HL-60/S4 treated with retinoic acid at 250 ng/mL for 4 days and 3 days (cell line): ENCODE measurements around the gene CENPP.
"Not testable (repeated sequence)": the region's sequence is repeated elsewhere in the genome, so short reads cannot be mapped to it uniquely, and the experiment has no call there.

Experiments
- in situ Hi-C: fragments of 300-500 bp; cut with MboI; formaldehyde crosslinking; loops from 2 replicates; pipeline ENCODE4 v1.7.0; 2022; ENCODE audit warnings: low sequenced_read_pairs

Gene CENPP

DNA sequence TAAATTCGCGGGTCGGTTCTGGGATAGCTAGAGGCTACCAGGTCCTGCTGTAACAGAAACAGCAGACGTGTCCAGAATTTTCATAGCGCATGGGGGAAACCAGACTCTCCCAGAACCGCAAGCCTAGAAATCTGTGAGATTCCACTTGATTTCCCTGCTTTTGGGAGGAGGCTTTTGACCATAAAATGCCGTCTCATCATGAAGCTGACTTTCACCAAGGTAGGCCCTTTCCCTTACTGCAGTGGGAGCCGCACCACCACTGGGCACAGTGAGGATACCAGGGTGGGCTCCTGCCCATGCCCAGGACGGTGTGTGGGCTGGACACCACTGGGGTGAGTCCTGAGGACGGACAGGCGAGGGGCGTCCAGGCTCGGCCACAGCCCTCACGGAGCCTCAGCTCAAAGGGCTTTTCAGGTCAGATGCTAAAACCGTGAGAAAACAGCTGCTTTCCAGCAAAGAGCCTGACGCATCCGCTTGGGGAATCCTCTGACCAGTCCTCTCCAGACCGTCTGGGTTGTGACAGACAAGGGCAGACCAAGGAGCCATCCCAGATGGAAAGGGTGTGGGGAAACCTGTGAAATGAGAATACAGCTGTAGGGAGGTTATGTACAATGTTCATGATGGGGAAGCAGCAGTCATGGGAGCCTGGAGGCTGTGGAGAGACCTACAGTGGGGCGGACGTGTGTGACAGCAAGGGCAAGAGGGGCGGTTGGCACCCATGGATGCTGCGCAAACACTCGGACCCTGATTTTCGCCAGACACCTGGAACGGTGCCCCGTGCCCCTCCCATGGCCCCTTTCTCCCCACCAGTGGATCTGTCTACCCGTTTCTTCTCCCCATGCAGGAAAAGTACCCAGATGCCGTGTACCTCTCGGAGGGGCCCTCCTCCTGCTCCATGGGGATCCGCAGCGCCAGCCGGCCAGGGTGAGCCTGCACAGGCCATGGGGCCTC, 285.0 kb downstream of the CENPP start:
- in situ Hi-C loops: no loop called here

- in situ Hi-C loops: no loop called here
Observed at GRCh38 chr9:92611621-92612285, 286.0 kb downstream of the CENPP start.

GRCh38 chr9:92612292-92612691, 286.5 kb downstream of the CENPP start:
- in situ Hi-C loops: no loop called here

DNA sequence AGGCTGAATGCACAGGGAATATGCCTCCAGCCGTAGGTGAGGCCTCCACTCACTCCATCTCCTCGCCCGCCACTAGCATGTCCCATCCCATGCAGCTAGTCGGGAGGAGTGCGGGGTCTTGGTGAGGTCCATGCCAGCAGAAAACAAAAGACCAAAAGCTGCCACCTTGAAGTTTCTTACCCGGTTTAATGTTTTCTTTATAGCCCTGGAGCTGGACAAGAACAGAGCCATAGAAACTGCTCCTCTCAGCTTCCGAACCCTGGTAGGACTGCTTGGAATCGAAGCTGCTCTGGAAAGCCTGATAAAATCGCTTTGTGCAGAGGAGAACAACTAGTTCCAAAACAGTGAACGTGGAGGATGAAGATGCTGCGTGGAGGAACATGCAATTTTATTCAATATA, 287.1 kb downstream of the CENPP start:
- in situ Hi-C loops: no loop called here

- in situ Hi-C loops: no loop called here
Observed at GRCh38 chr9:92613268-92614122, 287.7 kb downstream of the CENPP start.

DNA sequence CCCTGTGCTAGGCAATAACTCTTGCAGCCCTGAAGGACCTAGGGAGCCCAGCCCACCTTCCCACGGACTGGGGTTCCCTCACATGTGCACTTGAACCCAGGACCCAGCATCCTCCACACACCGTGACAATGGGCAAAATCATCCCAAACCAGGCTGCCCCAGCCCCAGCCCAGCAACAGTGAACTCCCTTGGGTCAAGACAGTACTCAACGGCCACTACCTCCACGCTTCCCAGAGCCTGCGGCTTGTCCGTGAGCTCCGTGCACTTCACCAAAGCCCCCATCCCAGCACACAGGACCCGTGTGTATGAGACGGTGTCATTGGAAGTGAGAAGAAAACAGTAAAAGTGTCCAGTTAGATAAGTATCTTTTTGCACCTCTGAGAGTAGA, 288.4 kb downstream of the CENPP start:
- in situ Hi-C loops: no loop called here

DNA sequence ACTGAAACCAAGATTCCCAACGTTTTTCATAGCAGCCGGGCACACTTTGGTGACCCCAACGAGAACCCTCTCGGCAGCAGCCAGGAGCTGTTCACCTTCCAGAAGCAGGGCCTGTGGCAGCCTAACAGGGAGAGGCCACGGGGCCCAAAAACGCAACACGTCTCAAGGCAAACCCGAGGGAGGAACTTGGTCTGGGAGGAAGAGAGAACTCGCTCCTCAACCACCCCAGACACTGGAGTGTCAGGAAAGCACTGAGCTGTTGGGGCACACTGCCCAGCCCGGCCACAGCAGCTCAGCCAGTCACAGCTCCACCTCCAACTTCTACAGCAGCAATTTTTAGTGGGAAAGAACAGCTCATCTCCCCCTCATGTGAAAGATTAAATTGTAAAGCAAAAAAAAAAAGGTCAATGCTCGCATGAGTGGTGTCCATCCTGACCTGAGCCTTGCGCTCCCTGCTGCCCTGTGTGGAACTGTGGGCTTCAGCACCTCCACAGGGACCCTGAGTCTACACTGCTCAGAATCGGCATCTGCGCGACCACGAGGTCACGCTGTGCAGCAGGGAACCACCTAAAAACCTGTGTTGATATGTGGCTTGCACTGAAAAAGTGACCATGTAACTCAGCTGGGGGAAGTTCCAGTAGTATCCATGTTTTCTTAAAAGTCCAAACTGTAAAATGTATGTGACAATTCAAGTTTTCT, 289.2 kb downstream of the CENPP start:
- in situ Hi-C loops: no loop called here

GRCh38 chr9:92615790-92616189, 290.0 kb downstream of the CENPP start:
- in situ Hi-C loops: no loop called here

DNA sequence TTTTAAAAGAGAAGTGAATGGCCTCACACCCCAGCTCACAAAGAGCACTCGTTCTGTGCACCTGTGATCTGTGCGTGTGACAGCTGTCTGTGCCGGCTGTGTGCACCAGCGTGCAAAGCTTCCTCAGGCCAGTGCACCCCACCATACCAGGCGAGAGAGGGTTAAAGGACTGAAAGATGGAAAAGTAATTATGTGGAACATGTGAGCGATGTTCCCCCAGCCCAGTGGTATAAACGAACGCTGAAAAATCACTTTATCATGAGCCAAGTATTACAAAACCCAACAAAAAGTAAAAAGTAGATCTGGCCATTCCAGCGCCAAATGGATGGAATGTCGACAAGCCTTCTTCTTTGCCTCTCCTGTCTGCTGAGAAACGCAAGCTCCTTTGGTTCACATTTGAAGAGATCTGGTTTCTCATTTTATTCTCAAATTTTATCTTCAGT, 290.5 kb downstream of the CENPP start:
- in situ Hi-C loops: no loop called here

DNA sequence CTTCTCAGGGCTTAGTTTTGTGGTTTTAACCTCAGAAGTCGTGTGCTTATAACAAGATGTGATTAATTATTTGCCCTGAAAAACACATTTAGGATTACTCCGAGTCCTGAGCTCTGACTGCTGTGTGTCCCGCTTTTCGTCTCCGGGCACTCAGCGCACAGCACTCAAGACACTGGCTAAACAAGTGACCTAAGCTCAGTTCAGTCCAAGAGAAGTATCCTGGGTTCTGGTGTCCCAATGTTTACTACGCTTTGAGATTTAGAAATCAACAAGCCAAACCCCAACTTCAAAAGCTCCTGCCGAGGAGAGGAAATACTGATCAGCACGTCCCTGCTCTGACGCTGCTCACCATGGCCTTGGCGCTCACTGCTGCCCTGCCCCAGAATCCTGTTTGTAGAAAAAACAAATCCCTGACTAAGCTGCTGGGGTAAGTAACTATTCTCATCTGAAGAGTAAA, 290.9 kb downstream of the CENPP start:
- in situ Hi-C loops: no loop called here

- in situ Hi-C loops: no loop called here
Observed at GRCh38 chr9:92617195-92617813, 291.6 kb downstream of the CENPP start.

- in situ Hi-C loops: no loop called here
Observed at GRCh38 chr9:92617951-92618510, 292.3 kb downstream of the CENPP start.

DNA sequence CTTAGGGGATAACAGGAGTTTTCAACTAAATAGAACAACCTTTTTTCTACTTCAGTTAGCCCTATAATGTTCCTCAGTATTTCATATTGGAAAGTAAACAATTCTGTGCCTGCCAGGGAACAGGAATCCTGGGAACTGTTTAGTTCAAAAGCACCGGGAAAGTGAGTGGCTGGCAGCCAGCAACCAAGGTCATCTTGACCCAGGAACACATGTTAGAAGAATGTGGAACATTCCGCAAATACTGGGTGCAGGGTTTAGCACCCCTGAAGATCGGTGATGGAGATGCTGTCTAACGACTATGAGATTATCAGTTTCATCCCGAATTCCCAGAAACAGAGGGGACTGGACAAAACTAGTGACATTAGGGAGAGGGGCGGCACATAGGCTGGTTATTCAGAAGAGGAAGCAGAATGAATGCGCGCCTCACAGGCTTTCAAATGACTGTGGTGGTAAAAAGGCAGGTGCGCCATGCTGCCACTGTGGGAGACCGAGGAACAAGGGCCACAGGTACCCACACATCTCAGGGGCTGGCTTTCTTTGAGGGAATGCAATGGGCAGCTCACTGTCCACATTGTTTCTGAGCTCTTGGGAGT, 293.0 kb downstream of the CENPP start:
- in situ Hi-C loops: no loop called here

- in situ Hi-C loops: no loop called here
Observed at GRCh38 chr9:92619601-92620300, 294.0 kb downstream of the CENPP start.

- in situ Hi-C loops: no loop called here
Observed at GRCh38 chr9:92620845-92621244, 295.1 kb downstream of the CENPP start.

DNA sequence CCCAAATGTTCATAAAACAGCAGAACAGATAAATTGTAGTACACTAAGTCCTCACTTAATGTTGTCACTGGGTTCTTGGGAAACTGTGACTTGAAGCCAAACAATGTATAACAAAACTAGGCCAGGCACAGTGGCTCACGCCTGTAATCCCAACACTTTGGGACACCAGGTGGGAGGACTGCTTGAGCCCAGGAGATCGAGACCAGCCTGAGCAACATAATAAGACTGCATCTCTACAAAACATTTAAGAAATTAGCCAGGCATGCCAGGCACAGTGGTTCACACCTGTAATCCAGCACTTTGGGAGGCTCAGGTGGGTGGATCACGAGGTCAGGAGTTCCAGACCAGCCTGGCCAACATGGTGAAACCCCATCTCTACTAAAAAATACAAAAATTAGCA, 298.2 kb downstream of the CENPP start:
- in situ Hi-C loops: not testable (repeated sequence)

DNA sequence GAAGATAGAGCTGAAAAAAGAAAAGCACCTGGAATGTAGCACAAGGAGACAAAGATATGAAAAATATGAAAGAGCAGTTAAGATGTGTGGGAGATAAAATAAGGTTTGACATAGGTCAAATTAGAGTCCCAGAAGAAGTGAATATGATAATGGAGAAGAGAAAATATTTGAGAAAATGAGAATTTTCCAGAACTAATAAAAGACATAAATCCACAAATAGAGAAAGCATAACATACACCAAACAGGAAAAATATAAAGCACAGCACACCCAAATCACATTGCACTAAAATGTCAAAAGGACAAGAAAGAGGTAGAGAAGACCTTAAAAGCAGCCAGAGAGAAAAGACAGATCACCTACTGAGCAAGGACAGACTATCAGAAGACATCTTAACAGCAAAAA, 300.7 kb downstream of the CENPP start:
- in situ Hi-C loops: loop anchor here (25.0 kb wide), 1 partner anchor 489 kb away; no protein-coding TSS in a partner anchor

GRCh38 chr9:92627651-92628050, 301.9 kb downstream of the CENPP start:
- in situ Hi-C loops: loop anchor here (25.0 kb wide), 1 partner anchor 490 kb away; no protein-coding TSS in a partner anchor
